GM12878 (cell line): ENCODE measurements around the gene AATF. TPM values are rescaled to one million over a fixed set of nuclear protein-coding genes. Genes with fewer than 3 reads are reported as not detected.

Experiments used
- ATAC-seq: fragments of 200-7000 bp; cut with Tn5 transposase; 3 replicates; pipeline ENCODE4 v1.9.1; 2020; ENCODE audit warnings: mild to moderate bottlenecking, moderate library complexity
- BruUV-seq: library from RNA; stranded (reverse); fragments of 400-500 nt; replicated peaks from 2 replicates; lab custom pipeline; 2021; lab: Mats Ljungman, UMichigan
- CTCF ChIA-PET: fragments of 300-600 bp; sonication (Branson Sonifier 250); formaldehyde crosslinking; extraction: SDS; loops from one replicate; lab custom pipeline; 2021; ENCODE audit warnings: inconsistent platforms; lab: Yijun Ruan, JAX
- POLR2A ChIA-PET: fragments of 350-600 bp; formaldehyde crosslinking; extraction: SDS; loops from one replicate; lab custom pipeline; 2021; ENCODE audit warnings: inconsistent platforms; lab: Charles Lee
- RAD21 ChIA-PET: fragments of 300-600 bp; sonication (Branson Sonifier 250); formaldehyde crosslinking; loops from one replicate; lab custom pipeline; 2023; ENCODE audit warnings: antibody characterized with exemption; ENCODE audit not compliant: unreplicated experiment; lab: Charles Lee
- SMC1A ChIA-PET: fragments of 300-600 bp; sonication (Branson Sonifier 250); formaldehyde crosslinking; loops from one replicate; lab custom pipeline; 2023; ENCODE audit not compliant: unreplicated experiment, uncharacterized antibody; lab: Charles Lee
- DNase-seq: peaks from one replicate; pipeline ENCODE4 v3.0.0-alpha.2; 2011; ENCODE audit warnings: low read depth, low spot score
- FAIRE-seq: peaks from 3 replicates; lab custom pipeline; 2011; peaks lifted over from hg19 to GRCh38; lab: Jason Lieb, UNC
- H2AFZ ChIP-seq: 2 replicates; pipeline ENCODE4 v1.6.0; 2011; ENCODE audit warnings: low read depth, low read length, control low read depth; ENCODE audit not compliant: control insufficient read depth
- H3K27ac ChIP-seq: 2 replicates; pipeline ENCODE4 v1.5.1; 2011; ENCODE audit warnings: control low read depth; ENCODE audit not compliant: control insufficient read depth, insufficient read depth
- H3K27me3 ChIP-seq, 2 experiments: replicated peaks in 1 of 2; 2 replicates each; pipeline versions ENCODE4 v1.6.0 to v1.6.1; 2011; ENCODE audit warnings: low read length in 1 of 2; ENCODE audit not compliant: control insufficient read depth in 2 of 2, insufficient read depth in 2 of 2
- H3K36me3 ChIP-seq, 2 experiments: 2 replicates each; pipeline ENCODE4 v1.5.1; 2011; ENCODE audit warnings: low read length in 1 of 2; ENCODE audit not compliant: control insufficient read depth in 2 of 2, insufficient read depth in 2 of 2
- H3K4me1 ChIP-seq: 2 replicates; pipeline ENCODE4 v1.6.1; 2011; ENCODE audit warnings: mild to moderate bottlenecking, low read length, moderate library complexity, mixed read lengths; ENCODE audit not compliant: control insufficient read depth, insufficient read depth
- H3K4me2 ChIP-seq: 2 replicates; pipeline ENCODE4 v1.6.0; 2011; ENCODE audit warnings: control low read depth; ENCODE audit not compliant: control insufficient read depth, insufficient read depth
- H3K4me3 ChIP-seq: fragments of 200-600 bp; sonication (generic); 2 replicates; pipeline ENCODE4 v1.5.1; 2016
- H3K79me2 ChIP-seq: 2 replicates; pipeline ENCODE4 v1.6.0; 2011; ENCODE audit warnings: low read length; ENCODE audit not compliant: control insufficient read depth, insufficient read depth
- H3K9ac ChIP-seq: 2 replicates; pipeline ENCODE4 v1.8.0; 2011; ENCODE audit warnings: low read length, control low read depth, mixed read lengths; ENCODE audit not compliant: control insufficient read depth, insufficient read depth
- H3K9me3 ChIP-seq: replicated peaks from 3 replicates; pipeline ENCODE4 v1.5.1; 2011; ENCODE audit warnings: mild to moderate bottlenecking, low read length; ENCODE audit not compliant: control insufficient read depth, insufficient read depth
- H4K20me1 ChIP-seq: 2 replicates; pipeline ENCODE4 v1.6.0; 2011; ENCODE audit not compliant: control insufficient read depth, insufficient read depth
- CBX5 ChIP-seq: sonication (generic); IDR thresholded peaks from 2 replicates; pipeline ENCODE4 v1.6.1; 2016; ENCODE audit warnings: low read depth, moderate library complexity, mild to moderate bottlenecking, inconsistent platforms
- CEBPB ChIP-seq, 2 experiments: fragments of 150-350 bp in 1 of 2; IDR thresholded peaks; 2 replicates each; pipeline ENCODE4 v1.6.1; 2012 to 2014; ENCODE audit warnings: low read depth in 2 of 2, low read length in 2 of 2, borderline replicate concordance in 1 of 2, inconsistent platforms in 1 of 2
- EED ChIP-seq: sonication (generic); IDR thresholded peaks from 2 replicates; pipeline ENCODE4 v1.6.1; 2016; ENCODE audit warnings: antibody characterized with exemption, low read depth
- ESRRA ChIP-seq: IDR thresholded peaks from 2 replicates; pipeline ENCODE4 v1.6.1; 2012; ENCODE audit warnings: mild to moderate bottlenecking, low read length, improper control_type of control experiment
- EZH2 ChIP-seq: IDR thresholded peaks from 2 replicates; pipeline ENCODE4 v1.6.1; 2012; ENCODE audit warnings: low read depth, mild to moderate bottlenecking, control low read depth, inconsistent platforms, low read length, borderline replicate concordance; ENCODE audit not compliant: control insufficient read depth
- FOXM1 ChIP-seq: IDR thresholded peaks from 2 replicates; pipeline ENCODE4 v1.6.1; 2012; ENCODE audit warnings: low read depth, mild to moderate bottlenecking, inconsistent platforms, low read length, moderate library complexity
- HDAC2 ChIP-seq: fragments of 200-600 bp; sonication (generic); IDR thresholded peaks from 2 replicates; pipeline ENCODE4 v1.6.1; 2017
- IRF3 ChIP-seq: fragments of 450-650 bp; IDR thresholded peaks from 2 replicates; pipeline ENCODE4 v1.6.1; 2014; ENCODE audit warnings: mild to moderate bottlenecking
- IRF5 ChIP-seq: fragments of 450-650 bp; IDR thresholded peaks from 2 replicates; pipeline ENCODE4 v1.6.1; 2017; ENCODE audit warnings: borderline replicate concordance
- KAT2A ChIP-seq: conservative IDR thresholded peaks from 2 replicates; pipeline ENCODE4 v1.6.1; 2011; ENCODE audit warnings: low read depth, low read length; ENCODE audit not compliant: control insufficient read depth
- KDM1A ChIP-seq: fragments of 200-600 bp; sonication (generic); IDR thresholded peaks from 2 replicates; pipeline ENCODE4 v1.6.1; 2016; ENCODE audit warnings: borderline replicate concordance
- MAX ChIP-seq: IDR thresholded peaks from 2 replicates; pipeline ENCODE4 v1.6.1; 2012; ENCODE audit warnings: low read depth, low read length, improper control_type of control experiment
- MTA2 ChIP-seq: fragments of 450-650 bp; IDR thresholded peaks from 2 replicates; pipeline ENCODE4 v1.6.1; 2016; ENCODE audit warnings: low read depth, mild to moderate bottlenecking, moderate library complexity
- MXI1 ChIP-seq: fragments of 150-350 bp; IDR thresholded peaks from 2 replicates; pipeline ENCODE4 v1.6.1; 2011; ENCODE audit warnings: low read depth, mild to moderate bottlenecking, inconsistent platforms, low read length, improper control_type of control experiment
- NR2C1 ChIP-seq: fragments of 450-650 bp; IDR thresholded peaks from 2 replicates; pipeline ENCODE4 v1.6.1; 2017; ENCODE audit warnings: antibody characterized with exemption, mild to moderate bottlenecking, moderate library complexity
- RCOR1 ChIP-seq: conservative IDR thresholded peaks from 2 replicates; pipeline ENCODE4 v1.6.1; 2012; ENCODE audit warnings: low read depth, low read length, improper control_type of control experiment
- RUNX3 ChIP-seq: IDR thresholded peaks from 2 replicates; pipeline ENCODE4 v1.6.1; 2012; ENCODE audit warnings: low read length, inconsistent platforms
- SIN3A ChIP-seq: IDR thresholded peaks from 2 replicates; pipeline ENCODE4 v1.6.1; 2012; ENCODE audit warnings: low read depth, low read length, improper control_type of control experiment
- SMC3 ChIP-seq: IDR thresholded peaks from 2 replicates; pipeline ENCODE4 v1.6.1; 2011; ENCODE audit warnings: low read length, improper control_type of control experiment, borderline replicate concordance
- SREBF1 ChIP-seq: IDR thresholded peaks from 2 replicates; pipeline ENCODE4 v1.6.1; 2012; ENCODE audit warnings: mild to moderate bottlenecking, low read length
- SRF ChIP-seq, 2 experiments: IDR thresholded peaks; 2 replicates each; pipeline ENCODE4 v1.6.1; 2011; ENCODE audit warnings: low read depth in 2 of 2, low read length in 2 of 2, mild to moderate bottlenecking in 1 of 2, moderate library complexity in 1 of 2
- SUPT20H ChIP-seq: IDR thresholded peaks from 2 replicates; pipeline ENCODE4 v1.6.1; 2011; ENCODE audit warnings: low read depth, mild to moderate bottlenecking, low read length, moderate library complexity, borderline replicate concordance; ENCODE audit not compliant: control insufficient read depth
- USF2 ChIP-seq: IDR thresholded peaks from 2 replicates; pipeline ENCODE4 v1.6.1; 2011; ENCODE audit warnings: low read depth, low read length, improper control_type of control experiment, borderline replicate concordance
- ZBED1 ChIP-seq: IDR thresholded peaks from 2 replicates; pipeline ENCODE4 v1.6.1; 2016; ENCODE audit warnings: borderline replicate concordance
- WGBS: methylation state at CpG from one replicate; pipeline ENCODE4 v1.1.6; 2016; ENCODE audit warnings: low lambda C conversion rate; ENCODE audit not compliant: insufficient replicate concordance, insufficient coverage; ENCODE audit errors: missing lambda C conversion rate; 5-methylcytosine and 5-hydroxymethylcytosine counted together
- in situ Hi-C: fragments of 300-500 bp; cut with MboI; formaldehyde crosslinking; loops from 9 replicates; pipeline ENCODE4 v1.14.3; 2018; ENCODE audit warnings: mixed read lengths
- intact Hi-C: fragments of 100-400 bp; cut with micrococcal nuclease; formaldehyde crosslinking; loops from one replicate; pipeline ENCODE4 v1.14.2; 2022; ENCODE audit not compliant: unreplicated experiment
- polyA plus RNA-seq, 11 experiments: library from polyadenylated mRNA; depleted of rRNA in 4 of 11; unstranded in 6 of 11; stranded (reverse) in 5 of 11; fragments of >200 nt; fragmentation: Nextera tagmentation in 4 of 11; fragmentation: Illumina TruSeq in 1 of 11; extraction: Ambion mirVana in 4 of 11; extraction: Trizol in 1 of 11; gene quantifications; 1 replicate in 1 of 11; 2 replicates in 10 of 11; pipeline versions ENCODE4 v1.2.1 to v1.2.3, GENCODE V29; 2011 to 2016; ENCODE audit warnings: inconsistent platforms in 2 of 11, missing spikeins in 2 of 11, low read depth in 1 of 11
- total RNA-seq, 4 experiments: library from RNA; depleted of rRNA in 3 of 4; stranded (reverse); fragments of >200 nt in 3 of 4; fragmentation: Illumina TruSeq in 1 of 4; extraction: Trizol in 1 of 4; gene quantifications; 2 replicates each; pipeline versions ENCODE4 v1.2.1 to v1.2.3, GENCODE V29; 2013 to 2021

The AATF gene
- total and polyA plus RNA-seq, 10 of the 15 experiments (the other 5 are each of a cell fraction or from before 2014, with no cell fraction given): 36.8 to 110 (median 77.9) TPM

- TF ChIP-seq EZH2: no peak
- no peak for TF ChIP-seq KDM1A
- no peak for TF ChIP-seq KAT2A
- TF ChIP-seq MAX: no peak
- no peak for TF ChIP-seq MXI1
- TF ChIP-seq RUNX3: no peak
- no peak for TF ChIP-seq CEBPB (IDR thresholded peaks at IDR 0.05; ENCODE audit: borderline replicate concordance in 1 of 2, low read depth in 2 of 2, low read length in 2 of 2)
- TF ChIP-seq CBX5: no peak
- no peak for TF ChIP-seq HDAC2
- TF ChIP-seq RCOR1: no peak
- no peak for TF ChIP-seq SMC3
- TF ChIP-seq ZBED1: no peak
- no peak for TF ChIP-seq EED
Measured at GRCh38 chr17:36930583-36930900, 18.2 kb upstream of the AATF start (continued).

DNA sequence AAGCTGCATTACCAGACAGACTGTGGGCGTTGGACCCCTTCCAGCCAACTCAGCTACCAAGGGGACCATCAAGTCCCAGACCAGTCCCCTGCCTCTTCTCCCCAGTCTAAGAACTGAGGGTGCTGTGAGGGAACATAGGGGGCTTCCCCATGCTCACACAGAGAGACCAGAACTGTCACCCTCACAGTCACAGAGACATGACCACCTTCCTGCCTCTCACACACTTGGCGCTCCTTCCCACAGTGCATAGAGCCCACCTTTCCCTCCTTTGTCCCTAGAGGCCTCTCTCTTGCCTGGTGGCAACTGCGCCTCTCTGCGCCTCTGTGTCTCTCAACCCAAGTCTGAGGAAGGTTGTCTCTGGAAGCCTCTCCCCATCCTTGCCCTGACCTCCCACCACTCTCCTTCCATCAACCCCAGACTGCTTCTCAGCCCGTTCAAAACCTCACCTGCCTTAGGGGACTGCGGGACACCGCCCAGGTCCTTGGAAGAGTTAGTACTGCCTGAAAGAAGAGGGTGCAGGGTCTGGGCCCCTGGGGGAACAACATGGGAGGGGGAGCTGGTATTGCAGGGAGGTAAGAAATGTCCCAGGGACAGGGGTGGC is 17.6 kb upstream of the AATF start:
- intact Hi-C loops: no loop called here
- DNase-seq: no peak
- TF ChIP-seq IRF3 (no peak), SUPT20H (no peak), SREBF1 (no peak), ESRRA (no peak), NR2C1 (no peak), SRF (IDR thresholded peaks at IDR 0.05; ENCODE audit: low read depth in 2 of 2, low read length in 2 of 2) (no peak), SIN3A (no peak), FOXM1 (no peak), USF2 (no peak), MTA2 (no peak), IRF5 (no peak)

More for the DNA sequence above, 17.6 kb upstream of the AATF start:
- FAIRE-seq (no peak), ATAC-seq (no peak)
- no peak overlapping the region for H3K4me3 ChIP-seq
- no peak overlapping the region for H3K4me2 ChIP-seq
- no peaks in the 10 kb centered on the region for H3K79me2 ChIP-seq
- peaks cover 41 to 45% of the 10 kb centered on the region in 2 experiments for H3K27me3 ChIP-seq
- WGBS: 21% methylated on average over 7 of the region's 7 CpGs
- H3K4me1 ChIP-seq: peaks cover 8% of the 10 kb centered on the region
- SMC1A ChIA-PET: no interaction called here
- H4K20me1 ChIP-seq: no peaks in the 10 kb centered on the region
- H3K27ac ChIP-seq: no peak overlapping the region
- no peak overlapping the region for H3K9ac ChIP-seq
- POLR2A ChIA-PET: no interaction called here
- RAD21 ChIA-PET: no interaction called here
- no peak overlapping the region for H2AFZ ChIP-seq
- in situ Hi-C loops: no loop called here
- no peaks in the 10 kb centered on the region for H3K9me3 ChIP-seq
- CTCF ChIA-PET: no interaction called here
- no TSS peak for BruUV-seq
- no peaks in the 10 kb centered on the region for H3K36me3 ChIP-seq
